Measurements from ENCODE around the gene ELAVL1.
"Not testable (repeated sequence)": the region's sequence is repeated elsewhere in the genome, so short reads cannot be mapped to it uniquely, and the experiment has no call there.

ELAVL1 gene

GRCh38 chr19:7968008-7968795 is 37.2 kb downstream of the ELAVL1 start:
- DNase-seq, result no peak

GRCh38 chr19:7965921-7966665 is 39.3 kb downstream of the ELAVL1 start:
- DNase-seq, result no peak

DNA sequence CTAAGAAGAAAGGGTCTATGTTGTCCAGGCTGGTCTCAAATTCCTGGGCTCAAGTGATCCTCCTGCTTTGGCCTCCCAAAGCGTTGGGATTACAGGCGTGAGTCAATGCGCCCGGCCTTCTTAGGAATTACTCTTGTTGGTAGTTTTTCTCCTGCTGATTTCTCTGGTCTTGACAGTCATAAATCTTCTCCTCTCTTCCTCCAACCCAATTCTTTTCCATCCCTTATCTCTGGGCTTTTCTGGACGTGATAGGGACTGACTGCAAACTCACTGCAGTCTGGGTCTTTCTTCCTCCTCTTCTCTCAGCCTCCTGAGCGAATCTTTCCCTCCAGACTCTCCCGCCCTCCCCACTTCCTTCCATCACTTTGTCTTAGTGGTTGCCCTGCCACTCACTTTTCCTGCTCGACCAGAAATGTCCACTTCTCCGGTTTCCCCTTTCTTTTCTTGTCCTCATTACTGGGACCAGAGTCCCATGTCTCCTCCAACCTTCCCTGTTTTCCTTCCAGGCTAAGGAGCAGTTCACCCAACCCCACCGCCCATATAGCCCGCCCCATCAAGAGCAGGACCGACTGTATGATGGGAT is 40.1 kb downstream of the ELAVL1 start:
- no peak for DNase-seq

- no peak for DNase-seq
These were observed 41.9 kb downstream of the ELAVL1 start for GRCh38 chr19:7963566-7963965.

- no peak for DNase-seq
These were observed 42.7 kb downstream of the ELAVL1 start for GRCh38 chr19:7962644-7963268.

- no peak for DNase-seq
These were observed 43.4 kb downstream of the ELAVL1 start for GRCh38 chr19:7961920-7962626.

GRCh38 chr19:7961082-7961481 is 44.4 kb downstream of the ELAVL1 start:
- DNase-seq, result not testable (repeated sequence)

GRCh38 chr19:7959211-7959610 is 46.2 kb downstream of the ELAVL1 start:
- no peak for DNase-seq

GRCh38 chr19:7955696-7956095 is 49.7 kb downstream of the ELAVL1 start:
- no peak for DNase-seq

- no peak for DNase-seq
These were observed 51.9 kb downstream of the ELAVL1 start for GRCh38 chr19:7953576-7953975.

DNA sequence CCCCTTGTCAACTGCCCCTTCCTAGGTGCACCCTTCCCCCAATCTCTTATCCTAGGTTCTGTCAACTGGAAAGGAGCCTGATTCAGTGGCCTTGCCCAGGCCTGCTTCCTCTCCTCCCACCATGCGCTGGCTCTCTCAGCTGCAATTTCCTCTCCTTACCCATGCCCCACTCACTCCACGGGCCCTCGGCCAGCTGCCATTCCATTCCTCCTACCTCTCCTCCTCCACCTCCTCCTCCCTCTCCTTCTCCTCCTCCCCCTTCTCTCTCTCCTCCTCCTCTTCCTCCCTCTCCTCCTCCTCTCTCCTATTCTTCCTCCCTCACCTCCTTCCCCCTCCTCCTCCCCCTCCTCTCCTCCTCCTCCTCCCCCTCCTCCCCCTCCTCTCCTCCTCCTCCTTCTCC is 52.4 kb downstream of the ELAVL1 start:
- DNase-seq, result no peak

DNA sequence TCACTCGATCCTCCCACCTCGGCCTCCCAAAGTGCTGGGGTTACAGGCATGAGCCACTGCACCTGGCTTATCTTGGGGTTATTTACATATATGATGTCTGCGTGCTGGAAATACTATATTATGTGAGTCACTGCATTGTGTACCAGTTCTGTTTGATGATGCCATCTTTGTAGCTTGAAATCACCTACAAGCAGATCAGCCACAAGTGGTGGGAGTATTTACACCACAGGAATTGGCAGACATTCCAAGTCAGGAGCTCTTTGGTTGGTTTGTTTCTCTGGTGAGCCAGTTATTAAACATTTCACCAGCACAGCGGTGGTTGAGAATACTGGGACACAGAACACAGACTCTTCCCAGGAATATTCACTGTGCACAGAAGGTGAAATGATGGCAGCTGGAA is 57.5 kb downstream of the ELAVL1 start:
- no peak for DNase-seq

GRCh38 chr19:7944177-7944761 is 61.2 kb downstream of the ELAVL1 start:
- DNase-seq, result no peak

DNA sequence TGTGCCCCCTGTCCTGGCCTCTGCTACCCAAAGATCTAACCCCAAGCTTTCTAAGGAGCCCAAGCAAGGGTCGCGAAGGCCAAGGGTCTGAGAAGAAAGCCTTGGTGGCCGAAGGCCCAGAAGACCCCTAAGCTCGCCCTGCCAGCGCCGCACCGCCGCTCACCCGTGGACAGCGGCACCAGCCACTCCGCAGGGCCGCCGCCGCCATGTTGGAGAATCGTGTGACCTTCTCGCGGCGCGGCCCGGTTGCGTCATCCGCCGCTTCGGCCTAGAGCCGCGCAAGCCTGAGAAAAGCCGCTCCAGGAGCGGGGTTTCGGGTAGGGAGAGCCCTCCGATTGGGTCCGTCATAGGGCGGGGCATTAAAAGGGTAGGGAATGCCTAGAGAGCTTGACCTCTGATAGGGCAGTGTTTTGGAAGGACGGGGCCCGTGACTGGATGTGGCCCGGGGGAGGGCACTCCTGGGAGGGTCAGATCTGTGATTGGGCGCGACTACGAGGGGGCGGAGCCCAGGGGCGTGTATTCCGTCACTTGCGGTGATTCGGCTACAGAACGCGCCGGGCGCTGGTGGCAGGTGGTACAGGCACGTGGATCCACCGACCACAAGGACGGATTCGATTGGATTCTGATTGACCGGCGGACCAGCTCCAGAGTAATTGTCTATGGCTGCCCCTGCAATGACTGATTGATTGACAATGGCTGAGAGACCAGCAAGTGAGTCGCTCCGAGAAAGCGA is 61.8 kb downstream of the ELAVL1 start, which contains the start of gene TIMM44:
TIMM44 (minus strand) TSS at position 223 of the 733 bp plus-strand sequence; CDS start at position 208, 15 bp downstream.
- no peak for DNase-seq

- no peak for DNase-seq
These were observed 62.4 kb downstream of the ELAVL1 start for GRCh38 chr19:7942981-7943443.

GRCh38 chr19:7941895-7942596 is 63.4 kb downstream of the ELAVL1 start:
- no peak for DNase-seq

GRCh38 chr19:7940841-7941240 is 64.6 kb downstream of the ELAVL1 start:
- no peak for DNase-seq

- DNase-seq, result no peak
These were observed 70.7 kb downstream of the ELAVL1 start for GRCh38 chr19:7934766-7935165.

- DNase-seq, result no peak
These were observed 71.4 kb downstream of the ELAVL1 start for GRCh38 chr19:7933828-7934725.

- DNase-seq, result no peak
These were observed 72.0 kb downstream of the ELAVL1 start for GRCh38 chr19:7933411-7933810.
